Mucosa of descending colon (tissue), 3 donors: Measurements from ENCODE around the gene PTPRT. TPM values are rescaled to one million over a fixed set of nuclear protein-coding genes. Genes with fewer than 3 reads are reported as not detected.

Experiments
- ATAC-seq: fragments of 200-7000 bp; cut with Tn5 transposase; one replicate; pipeline ENCODE4 v1.9.1; 2020; ENCODE audit warnings: mild to moderate bottlenecking, moderate library complexity
- DNase-seq, 3 donors: peaks; one replicate each; pipeline ENCODE4 v3.0.0-alpha.2; 2020
- H3K36me3 ChIP-seq: fragments of 200-600 bp; one replicate; pipeline ENCODE4 v1.8.0; 2021; ENCODE audit warnings: low read depth, mild to moderate bottlenecking
- H3K4me1 ChIP-seq: fragments of 200-600 bp; one replicate; pipeline ENCODE4 v1.8.0; 2021; ENCODE audit warnings: low read depth, mild to moderate bottlenecking
- H3K4me3 ChIP-seq: fragments of 200-600 bp; one replicate; pipeline ENCODE4 v1.8.0; 2021; ENCODE audit warnings: mild to moderate bottlenecking
- H3K9me3 ChIP-seq: fragments of 200-600 bp; one replicate; pipeline ENCODE4 v1.8.0; 2021; ENCODE audit warnings: mild to moderate bottlenecking
- intact Hi-C, 2 donors: fragments of 100-400 bp; cut with DNase I in 1 of 2; cut with micrococcal nuclease in 1 of 2; formaldehyde crosslinking; loops; one replicate each; pipeline versions ENCODE4 v1.11.0 to v1.11.1; 2022; cut with DNase I, micrococcal nuclease
- total RNA-seq, 3 donors: library from RNA; stranded (reverse); fragmentation: NEBNext Ultra II Directional in 2 of 3; extraction: Animal tissue kit (Norgen Biotek cat#: 25700) in 2 of 3; gene quantifications; one replicate each; pipeline versions ENCODE4 v1.2.1 to v1.2.4, GENCODE V29; 2021 to 2023
- TF ChIP-seq, protein P1 (sequence below): fragments of 200-600 bp; IDR thresholded peaks from one replicate; pipeline ENCODE4 v1.8.0; 2022; ENCODE audit warnings: antibody characterized with exemption, mild to moderate bottlenecking
- donor health status: DM: no; HTN: no; CAD: no; lungs with moderate emphysema.
- donor health status: DM: no; HTN: no; CAD: no.
- donor health status: DM: no; HTN: yes; CAD: no.

The PTPRT gene
- total RNA-seq, 3 donors from 2014 or later, result 0.19 to 0.43 (median 0.38) TPM

GRCh38 chr20:42959996-42960395 is 229.7 kb downstream of the PTPRT start:
- DNase-seq (no peak), ATAC-seq (no peak)
- no peaks in the 10 kb centered on the region for H3K9me3 ChIP-seq
- intact Hi-C loops, result no loop called here
- H3K36me3 ChIP-seq, result no peaks in the 10 kb centered on the region
- H3K4me3 ChIP-seq, result no peak overlapping the region
- no peaks in the 10 kb centered on the region for H3K4me1 ChIP-seq
- TF ChIP-seq, protein P1, sequence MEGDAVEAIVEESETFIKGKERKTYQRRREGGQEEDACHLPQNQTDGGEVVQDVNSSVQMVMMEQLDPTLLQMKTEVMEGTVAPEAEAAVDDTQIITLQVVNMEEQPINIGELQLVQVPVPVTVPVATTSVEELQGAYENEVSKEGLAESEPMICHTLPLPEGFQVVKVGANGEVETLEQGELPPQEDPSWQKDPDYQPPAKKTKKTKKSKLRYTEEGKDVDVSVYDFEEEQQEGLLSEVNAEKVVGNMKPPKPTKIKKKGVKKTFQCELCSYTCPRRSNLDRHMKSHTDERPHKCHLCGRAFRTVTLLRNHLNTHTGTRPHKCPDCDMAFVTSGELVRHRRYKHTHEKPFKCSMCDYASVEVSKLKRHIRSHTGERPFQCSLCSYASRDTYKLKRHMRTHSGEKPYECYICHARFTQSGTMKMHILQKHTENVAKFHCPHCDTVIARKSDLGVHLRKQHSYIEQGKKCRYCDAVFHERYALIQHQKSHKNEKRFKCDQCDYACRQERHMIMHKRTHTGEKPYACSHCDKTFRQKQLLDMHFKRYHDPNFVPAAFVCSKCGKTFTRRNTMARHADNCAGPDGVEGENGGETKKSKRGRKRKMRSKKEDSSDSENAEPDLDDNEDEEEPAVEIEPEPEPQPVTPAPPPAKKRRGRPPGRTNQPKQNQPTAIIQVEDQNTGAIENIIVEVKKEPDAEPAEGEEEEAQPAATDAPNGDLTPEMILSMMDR, result no peak

DNA sequence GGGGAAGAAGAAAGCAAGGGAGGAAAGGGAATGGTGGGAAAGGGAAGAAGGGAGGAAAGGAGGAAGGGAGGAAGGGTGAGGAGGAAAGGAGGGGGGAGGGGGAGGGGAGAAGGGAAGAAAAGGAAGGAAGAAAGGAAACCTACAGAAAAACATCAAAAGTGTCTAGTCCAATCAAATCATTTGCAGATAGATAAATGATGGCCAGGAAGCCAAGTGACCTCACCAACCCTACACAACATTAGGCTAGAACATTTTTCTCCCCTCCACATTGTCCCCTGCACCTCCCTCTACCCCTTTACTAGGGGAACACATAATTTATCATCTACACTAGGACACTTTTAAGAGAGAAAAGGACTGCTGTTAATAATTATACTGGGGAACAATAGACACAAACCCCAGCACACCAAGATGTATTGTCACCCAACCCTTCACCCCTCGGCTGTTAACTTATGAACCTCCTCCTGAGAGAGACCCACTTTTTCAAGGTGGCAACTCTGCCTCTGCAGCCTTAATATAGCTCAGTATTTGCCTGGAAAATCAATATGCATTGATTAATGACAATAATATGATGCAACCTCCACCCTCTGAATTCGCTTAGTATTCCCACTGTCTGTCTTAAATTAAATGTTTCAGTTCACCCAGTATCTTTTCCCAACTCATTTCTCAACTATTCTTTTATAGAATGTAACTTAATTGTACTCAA is 231.2 kb downstream of the PTPRT start:
- H3K4me1 ChIP-seq, result no peaks in the 10 kb centered on the region
- ATAC-seq (no peak), DNase-seq (no peak)
- H3K4me3 ChIP-seq, result no peak overlapping the region
- TF ChIP-seq, protein P1, result no peak
- intact Hi-C loops, result no loop called here
- H3K36me3 ChIP-seq, result no peaks in the 10 kb centered on the region
- H3K9me3 ChIP-seq, result no peaks in the 10 kb centered on the region

- ATAC-seq (no peak), DNase-seq (no peak)
- Histone ChIP-seq H3K36me3 (no peaks in the 10 kb centered on the region), H3K9me3 (no peaks in the 10 kb centered on the region), H3K4me1 (no peaks in the 10 kb centered on the region), H3K4me3 (no peak overlapping the region)
- TF ChIP-seq, protein P1, result no peak
- intact Hi-C loops, result no loop called here
These were observed 232.0 kb downstream of the PTPRT start for GRCh38 chr20:42957704-42958095.

DNA sequence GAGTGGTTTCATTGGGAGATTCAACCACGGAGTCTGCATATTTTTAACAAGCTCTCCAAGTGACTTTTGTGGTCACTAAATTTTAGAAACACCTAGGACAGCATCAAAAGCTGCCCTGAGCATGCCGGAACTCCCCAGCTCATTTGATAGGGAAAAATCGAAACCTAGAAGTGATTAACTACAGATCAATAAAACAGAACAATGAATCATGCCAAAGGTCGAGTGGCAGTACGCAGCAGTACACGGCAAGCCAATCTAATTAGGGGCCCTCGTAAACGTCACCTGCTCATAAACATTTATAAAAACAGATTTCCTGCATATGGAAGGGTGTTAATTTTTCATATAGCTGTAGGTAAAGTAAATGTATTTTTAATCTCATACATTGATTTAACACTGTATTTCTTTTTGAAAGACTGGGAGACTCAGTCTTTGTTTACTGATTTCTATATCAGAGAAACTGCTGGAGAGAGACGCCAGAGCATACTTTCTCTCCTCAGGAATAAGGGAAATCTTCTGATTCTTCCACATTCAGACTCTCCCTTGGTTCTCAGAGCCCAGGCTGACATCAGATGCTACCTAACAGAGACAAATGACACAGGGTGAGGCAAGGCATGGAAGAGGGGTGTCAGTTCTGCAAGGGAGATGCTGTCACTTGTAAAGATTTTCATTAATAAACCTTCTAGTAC is 232.5 kb downstream of the PTPRT start:
- ATAC-seq (no peak), DNase-seq (no peak)
- Histone ChIP-seq H3K4me3 (no peak overlapping the region), H3K9me3 (no peaks in the 10 kb centered on the region), H3K4me1 (no peaks in the 10 kb centered on the region), H3K36me3 (no peaks in the 10 kb centered on the region)
- TF ChIP-seq, protein P1, result no peak
- intact Hi-C loops, result no loop called here

GRCh38 chr20:42955713-42956112 is 234.0 kb downstream of the PTPRT start:
- H3K4me3 ChIP-seq, result no peak overlapping the region
- no peaks in the 10 kb centered on the region for H3K9me3 ChIP-seq
- intact Hi-C loops, result no loop called here
- TF ChIP-seq, protein P1, result no peak
- no peaks in the 10 kb centered on the region for H3K36me3 ChIP-seq
- H3K4me1 ChIP-seq, result no peaks in the 10 kb centered on the region
- ATAC-seq (no peak), DNase-seq (no peak)
